Osteoblast (primary cell): ENCODE measurements around the gene SPATA45. TPM values are rescaled to one million over a fixed set of nuclear protein-coding genes. Genes with fewer than 3 reads are reported as not detected.

Experiments
- DNase-seq: peaks from one replicate; pipeline ENCODE4 v3.0.0; 2011; ENCODE audit warnings: low spot score, mixed read lengths; ENCODE audit not compliant: insufficient read length; ENCODE audit errors: missing footprints
- H2AFZ ChIP-seq: 2 replicates; pipeline ENCODE4 v1.6.0; 2011; ENCODE audit warnings: mild to moderate bottlenecking, low read length
- H3K27ac ChIP-seq: 2 replicates; pipeline ENCODE4 v1.5.1; 2011; ENCODE audit warnings: mild to moderate bottlenecking, low read depth, low read length, moderate library complexity
- H3K27me3 ChIP-seq: 2 replicates; pipeline ENCODE4 v1.6.0; 2012; ENCODE audit warnings: mild to moderate bottlenecking, control low read depth, inconsistent platforms, low read length, moderate library complexity; ENCODE audit not compliant: insufficient read depth
- H3K36me3 ChIP-seq: 2 replicates; pipeline ENCODE4 v1.5.1; 2011; ENCODE audit warnings: mild to moderate bottlenecking, low read length, control low read depth, moderate library complexity; ENCODE audit not compliant: insufficient read depth
- H3K4me1 ChIP-seq: 2 replicates; pipeline ENCODE4 v1.5.1; 2011; ENCODE audit warnings: mild to moderate bottlenecking, low read length, control low read depth, moderate library complexity; ENCODE audit not compliant: insufficient read depth
- H3K4me2 ChIP-seq: 2 replicates; pipeline ENCODE4 v1.6.0; 2011; ENCODE audit warnings: mild to moderate bottlenecking, low read length; ENCODE audit not compliant: insufficient read depth
- H3K4me3 ChIP-seq: fragments of 200-600 bp; sonication (generic); 3 replicates; pipeline ENCODE4 v1.5.1; 2012; ENCODE audit warnings: mild to moderate bottlenecking, low read length, inconsistent platforms; ENCODE audit not compliant: insufficient read depth
- H3K79me2 ChIP-seq: 2 replicates; pipeline ENCODE4 v1.6.0; 2012; ENCODE audit warnings: mild to moderate bottlenecking, low read length, control low read depth, inconsistent platforms; ENCODE audit not compliant: insufficient read depth
- H3K9me3 ChIP-seq: 2 replicates; pipeline ENCODE4 v1.5.1; 2011; ENCODE audit warnings: low read depth, low read length, control low read depth
- H4K20me1 ChIP-seq: 2 replicates; pipeline ENCODE4 v1.6.0; 2012; ENCODE audit warnings: mild to moderate bottlenecking, low read length, control low read depth; ENCODE audit not compliant: insufficient read depth
- CTCF ChIP-seq: IDR thresholded peaks from 2 replicates; pipeline ENCODE4 v1.5.1; 2011; ENCODE audit warnings: mild to moderate bottlenecking, low read depth, low read length, moderate library complexity; ENCODE audit errors: extremely low read depth
- total RNA-seq: library from RNA; depleted of rRNA; stranded (reverse); fragments of >200 nt; gene quantifications from 2 replicates; pipeline ENCODE4 v1.2.3, GENCODE V29; 2012

SPATA45 gene
- not detected in 2 replicates for total RNA-seq

GRCh38 chr1:212847549-212847948 lies at the start of gene SPATA45:
TSS of gene SPATA45 (minus strand) at chr1:212847649. CDS start at chr1:212836149, 11,500 bp downstream.
- H3K79me2 ChIP-seq = no peaks in the 10 kb centered on the region
- no peaks in the 10 kb centered on the region for H3K4me1 ChIP-seq
- DNase-seq = no peak
- TF ChIP-seq CTCF = no peak
- H3K4me3 ChIP-seq = no peak within 1 kb of the TSS
- no peaks in the 10 kb centered on the region for H3K27me3 ChIP-seq
- no peaks in the 10 kb centered on the region for H3K36me3 ChIP-seq
- no peak within 1 kb of the TSS for H3K4me2 ChIP-seq
- no peaks in the 10 kb centered on the region for H4K20me1 ChIP-seq
- H2AFZ ChIP-seq = no peak within 1 kb of the TSS
- no peaks in the 10 kb centered on the region for H3K9me3 ChIP-seq
- H3K27ac ChIP-seq = no peak within 1 kb of the TSS

- Histone ChIP-seq H3K4me1 (no peaks in the 10 kb centered on the region), H2AFZ (no peak overlapping the region), H3K4me3 (no peak overlapping the region), H3K4me2 (no peak overlapping the region), H3K27me3 (no peaks in the 10 kb centered on the region), H4K20me1 (no peaks in the 10 kb centered on the region), H3K9me3 (no peaks in the 10 kb centered on the region), H3K27ac (no peak overlapping the region), H3K36me3 (peaks cover 33% of the 10 kb centered on the region), H3K79me2 (no peaks in the 10 kb centered on the region)
- no peak for DNase-seq
- TF ChIP-seq CTCF = no peak
Measured at GRCh38 chr1:212892108-212892507, 44.7 kb upstream of the SPATA45 start.

- H4K20me1 ChIP-seq = no peaks in the 10 kb centered on the region
- H2AFZ ChIP-seq = no peak overlapping the region
- H3K36me3 ChIP-seq = peaks cover 20% of the 10 kb centered on the region
- TF ChIP-seq CTCF = no peak
- H3K27ac ChIP-seq = no peak overlapping the region
- no peak overlapping the region for H3K4me3 ChIP-seq
- H3K4me1 ChIP-seq = no peaks in the 10 kb centered on the region
- H3K4me2 ChIP-seq = no peak overlapping the region
- no peak for DNase-seq
- H3K9me3 ChIP-seq = no peaks in the 10 kb centered on the region
- no peaks in the 10 kb centered on the region for H3K27me3 ChIP-seq
- H3K79me2 ChIP-seq = no peaks in the 10 kb centered on the region
Measured at GRCh38 chr1:212884592-212884991, 37.1 kb upstream of the SPATA45 start.

- no peak overlapping the region for H3K4me2 ChIP-seq
- H3K36me3 ChIP-seq = peaks cover 3% of the 10 kb centered on the region
- no peak for TF ChIP-seq CTCF
- no peak for DNase-seq
- no peaks in the 10 kb centered on the region for H3K4me1 ChIP-seq
- H3K27ac ChIP-seq = no peak overlapping the region
- H3K27me3 ChIP-seq = no peaks in the 10 kb centered on the region
- no peaks in the 10 kb centered on the region for H3K9me3 ChIP-seq
- no peaks in the 10 kb centered on the region for H3K79me2 ChIP-seq
- no peak overlapping the region for H2AFZ ChIP-seq
- H3K4me3 ChIP-seq = no peak overlapping the region
- H4K20me1 ChIP-seq = no peaks in the 10 kb centered on the region
Measured at GRCh38 chr1:212879947-212880690, 32.7 kb upstream of the SPATA45 start.
